ENCODE results near the gene SPG11.
A peak's percentile ranks its signal among the peaks of the same experiment; 100 is the strongest.

The SPG11 gene

GRCh38 chr15:44670087-44670950, 6.9 kb upstream of the SPG11 start:
- TF ChIP-seq CTCF (IDR thresholded peaks at IDR 0.05), result no peak
- no peak for TF ChIP-seq ZFX (IDR thresholded peaks at IDR 0.05; ENCODE audit: borderline replicate concordance)
- no peak overlapping the region for H3K27ac ChIP-seq

- no peak overlapping the region for H3K27ac ChIP-seq
- TF ChIP-seq ZFX (IDR thresholded peaks at IDR 0.05; ENCODE audit: borderline replicate concordance) (no peak), CTCF (IDR thresholded peaks at IDR 0.05) (no peak)
Measured at GRCh38 chr15:44668921-44669320, 5.5 kb upstream of the SPG11 start.

- H3K27ac ChIP-seq, result no peak overlapping the region
- TF ChIP-seq CTCF (IDR thresholded peaks at IDR 0.05) (no peak), ZFX (IDR thresholded peaks at IDR 0.05; ENCODE audit: borderline replicate concordance) (no peak)
Measured at GRCh38 chr15:44667039-44667360, 3.5 kb upstream of the SPG11 start.

GRCh38 chr15:44666210-44667038, 3.0 kb upstream of the SPG11 start:
- TF ChIP-seq CTCF (IDR thresholded peaks at IDR 0.05) (no peak), ZFX (IDR thresholded peaks at IDR 0.05; ENCODE audit: borderline replicate concordance) (no peak)
- no peak overlapping the region for H3K27ac ChIP-seq

GRCh38 chr15:44662478-44663409, 718 bp downstream of the SPG11 start:
- H3K27ac ChIP-seq, result peak overlapping the region; percentile 94
- TF ChIP-seq CTCF (IDR thresholded peaks at IDR 0.05), result no peak
- TF ChIP-seq ZFX (IDR thresholded peaks at IDR 0.05; ENCODE audit: borderline replicate concordance), result no peak

- H3K27ac ChIP-seq, result no peak overlapping the region
- TF ChIP-seq ZFX (IDR thresholded peaks at IDR 0.05; ENCODE audit: borderline replicate concordance) (no peak), CTCF (IDR thresholded peaks at IDR 0.05) (no peak)
Measured at GRCh38 chr15:44661576-44661975, 1.9 kb downstream of the SPG11 start.
